ENCODE data around the gene TMEM98. TPM values are rescaled to one million over a fixed set of nuclear protein-coding genes. Genes with fewer than 3 reads are reported as not detected.

TMEM98 gene
- polyA plus RNA-seq, 3 donors, result not detected

DNA sequence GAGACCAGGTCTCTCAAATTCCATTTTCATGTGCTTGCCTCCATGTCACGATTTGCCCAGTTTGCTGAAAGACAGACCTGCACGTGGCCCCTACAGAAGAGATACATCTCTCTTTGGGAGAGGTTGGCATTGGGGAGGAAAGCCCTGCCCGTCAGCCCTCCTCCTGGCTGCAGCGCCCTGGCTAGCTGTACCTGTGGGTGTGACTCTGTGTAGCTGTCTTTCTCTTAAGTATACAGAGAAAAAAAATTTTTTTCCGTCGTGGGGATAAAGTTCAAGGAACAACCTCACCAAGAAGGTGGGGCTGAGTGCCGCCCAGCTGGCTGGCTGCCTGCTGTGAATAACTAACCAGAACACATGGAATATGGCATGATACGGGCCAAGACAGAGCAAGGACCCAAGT lies 26.5 kb downstream of the TMEM98 start:
- Histone ChIP-seq H3K4me3 (replicated peaks in 1 of 3; ENCODE audit: low read depth in 2 of 3, low read length in 3 of 3) (no peak overlapping the region), H3K4me2 (replicated peaks; ENCODE audit: extremely low read depth, low read length, poor library complexity, severe bottlenecking) (no peak overlapping the region), H3K9me3 (replicated peaks in 1 of 2; ENCODE audit: control insufficient read depth in 1 of 2, insufficient read depth in 1 of 2, low read length in 2 of 2) (no peaks in the 10 kb centered on the region), H3K27me3 (ENCODE audit: control insufficient read depth in 2 of 2, insufficient read depth in 2 of 2, low read length in 2 of 2) (no peaks in the 10 kb centered on the region), H2AFZ (ENCODE audit: insufficient read depth, low read depth, low read length, poor library complexity, severe bottlenecking) (no peak overlapping the region), H3K4me1 (ENCODE audit: control insufficient read depth in 1 of 2, insufficient read depth in 2 of 2, low read length in 2 of 2) (no peaks in the 10 kb centered on the region), H3K9ac (ENCODE audit: insufficient read depth, low read length, poor library complexity, severe bottlenecking) (no peak overlapping the region), H4K20me1 (ENCODE audit: insufficient read depth, low read length) (no peaks in the 10 kb centered on the region), H3K79me2 (ENCODE audit: insufficient read depth, low read length) (no peaks in the 10 kb centered on the region), H3K36me3 (replicated peaks in 1 of 2; ENCODE audit: control insufficient read depth in 1 of 2, insufficient read depth in 2 of 2, low read length in 2 of 2) (no peaks in the 10 kb centered on the region), H3K27ac (ENCODE audit: low read depth in 1 of 2, low read length in 2 of 2) (no peak overlapping the region)
- H3K36me3 Mint-ChIP-seq, result no peaks in the 10 kb centered on the region
- no peak overlapping the region for H3K27ac Mint-ChIP-seq
- WGBS (ENCODE audit: insufficient coverage), result 91% methylated on average over 6 of the region's 8 CpGs
- H3K4me1 Mint-ChIP-seq, result no peaks in the 10 kb centered on the region
- H3K9me3 Mint-ChIP-seq, result no peaks in the 10 kb centered on the region
- intact Hi-C loops (cut with micrococcal nuclease), result no loop called here
- no peak for DNase-seq
- TF ChIP-seq, protein P1, sequence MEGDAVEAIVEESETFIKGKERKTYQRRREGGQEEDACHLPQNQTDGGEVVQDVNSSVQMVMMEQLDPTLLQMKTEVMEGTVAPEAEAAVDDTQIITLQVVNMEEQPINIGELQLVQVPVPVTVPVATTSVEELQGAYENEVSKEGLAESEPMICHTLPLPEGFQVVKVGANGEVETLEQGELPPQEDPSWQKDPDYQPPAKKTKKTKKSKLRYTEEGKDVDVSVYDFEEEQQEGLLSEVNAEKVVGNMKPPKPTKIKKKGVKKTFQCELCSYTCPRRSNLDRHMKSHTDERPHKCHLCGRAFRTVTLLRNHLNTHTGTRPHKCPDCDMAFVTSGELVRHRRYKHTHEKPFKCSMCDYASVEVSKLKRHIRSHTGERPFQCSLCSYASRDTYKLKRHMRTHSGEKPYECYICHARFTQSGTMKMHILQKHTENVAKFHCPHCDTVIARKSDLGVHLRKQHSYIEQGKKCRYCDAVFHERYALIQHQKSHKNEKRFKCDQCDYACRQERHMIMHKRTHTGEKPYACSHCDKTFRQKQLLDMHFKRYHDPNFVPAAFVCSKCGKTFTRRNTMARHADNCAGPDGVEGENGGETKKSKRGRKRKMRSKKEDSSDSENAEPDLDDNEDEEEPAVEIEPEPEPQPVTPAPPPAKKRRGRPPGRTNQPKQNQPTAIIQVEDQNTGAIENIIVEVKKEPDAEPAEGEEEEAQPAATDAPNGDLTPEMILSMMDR (IDR thresholded peaks at IDR 0.05), result no peak
- no peak overlapping the region for H3K4me3 Mint-ChIP-seq
- peaks cover 2 to 3% (median 3%) of the 10 kb centered on the region in 3 donors for H3K27me3 Mint-ChIP-seq (ENCODE audit: low read depth in 3 of 3)

DNA sequence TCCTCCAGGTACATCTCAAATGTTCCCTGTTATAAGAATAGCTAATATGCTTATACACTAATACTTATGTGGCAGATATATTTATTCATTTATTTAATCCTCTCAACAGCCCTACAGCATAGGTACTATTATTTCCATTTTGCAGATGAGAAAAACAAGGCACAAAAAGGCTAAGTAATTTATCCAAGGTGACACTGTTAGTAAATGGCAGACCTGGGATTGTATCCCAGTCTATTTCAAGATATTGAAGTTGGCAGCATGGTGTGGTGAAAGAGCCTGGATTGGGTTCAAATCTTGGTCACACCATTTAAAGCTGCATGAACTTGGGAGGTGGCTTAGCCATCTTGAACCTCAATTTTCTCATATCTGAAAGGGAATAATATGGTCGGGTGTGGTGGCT lies 27.2 kb downstream of the TMEM98 start:
- Histone ChIP-seq H3K4me1 (ENCODE audit: control insufficient read depth in 1 of 2, insufficient read depth in 2 of 2, low read length in 2 of 2) (no peaks in the 10 kb centered on the region), H3K27ac (ENCODE audit: low read depth in 1 of 2, low read length in 2 of 2) (no peak overlapping the region), H3K36me3 (replicated peaks in 1 of 2; ENCODE audit: control insufficient read depth in 1 of 2, insufficient read depth in 2 of 2, low read length in 2 of 2) (no peaks in the 10 kb centered on the region), H3K4me3 (replicated peaks in 1 of 3; ENCODE audit: low read depth in 2 of 3, low read length in 3 of 3) (no peak overlapping the region), H3K9me3 (replicated peaks in 1 of 2; ENCODE audit: control insufficient read depth in 1 of 2, insufficient read depth in 1 of 2, low read length in 2 of 2) (no peaks in the 10 kb centered on the region), H3K79me2 (ENCODE audit: insufficient read depth, low read length) (no peaks in the 10 kb centered on the region), H3K27me3 (ENCODE audit: control insufficient read depth in 2 of 2, insufficient read depth in 2 of 2, low read length in 2 of 2) (no peaks in the 10 kb centered on the region), H3K4me2 (replicated peaks; ENCODE audit: extremely low read depth, low read length, poor library complexity, severe bottlenecking) (no peak overlapping the region), H4K20me1 (ENCODE audit: insufficient read depth, low read length) (no peaks in the 10 kb centered on the region), H3K9ac (ENCODE audit: insufficient read depth, low read length, poor library complexity, severe bottlenecking) (no peak overlapping the region), H2AFZ (ENCODE audit: insufficient read depth, low read depth, low read length, poor library complexity, severe bottlenecking) (no peak overlapping the region)
- TF ChIP-seq, protein P1 (IDR thresholded peaks at IDR 0.05), result no peak
- no peak overlapping the region for H3K27ac Mint-ChIP-seq
- intact Hi-C loops (cut with micrococcal nuclease), result no loop called here
- no peaks in the 10 kb centered on the region for H3K9me3 Mint-ChIP-seq
- no peaks in the 10 kb centered on the region for H3K36me3 Mint-ChIP-seq
- H3K27me3 Mint-ChIP-seq (ENCODE audit: low read depth in 3 of 3), result peaks cover 2 to 3% (median 2%) of the 10 kb centered on the region in 3 donors
- DNase-seq, result no peak
- no peak overlapping the region for H3K4me3 Mint-ChIP-seq
- H3K4me1 Mint-ChIP-seq, result no peaks in the 10 kb centered on the region
- no CpG with 5 or more reads among the region's 1 CpG for WGBS (ENCODE audit: insufficient coverage)

Data from CD14-positive monocyte (primary cell).